OCI-LY1 (cell line): ENCODE data around the gene NTRK3.
"Not testable (repeated sequence)": the region's sequence is repeated elsewhere in the genome, so short reads cannot be mapped to it uniquely, and the experiment has no call there.

Source experiments
- H2AFZ ChIP-seq: fragments of 200-600 bp; sonication (generic), shearing (Covaris generic); 2 replicates; pipeline ENCODE4 v1.6.0; 2014; ENCODE audit warnings: antibody characterized with exemption, mild to moderate bottlenecking, low read length
- H3F3A ChIP-seq: fragments of 200-600 bp; sonication (generic), shearing (Covaris generic); 2 replicates; pipeline ENCODE4 v1.6.0; 2014; ENCODE audit warnings: mild to moderate bottlenecking, antibody characterized with exemption, low read length, moderate library complexity; ENCODE audit not compliant: insufficient read depth
- H3K27ac ChIP-seq: fragments of 200-600 bp; sonication (generic); 2 replicates; pipeline ENCODE4 v1.5.1; 2014; ENCODE audit warnings: low read length, mixed run types, mild to moderate bottlenecking, low read depth; ENCODE audit not compliant: poor library complexity, severe bottlenecking
- H3K27me3 ChIP-seq: fragments of 200-600 bp; sonication (generic); 2 replicates; pipeline ENCODE4 v1.6.0; 2014; ENCODE audit warnings: antibody characterized with exemption, mild to moderate bottlenecking, low read length, moderate library complexity; ENCODE audit not compliant: insufficient read depth
- H3K36me3 ChIP-seq: fragments of 200-600 bp; sonication (generic); 2 replicates; pipeline ENCODE4 v1.6.1; 2014; ENCODE audit warnings: mild to moderate bottlenecking, antibody characterized with exemption, low read length, moderate library complexity, mixed read lengths; ENCODE audit not compliant: insufficient read depth
- H3K4me1 ChIP-seq: fragments of 200-600 bp; sonication (generic); 2 replicates; pipeline ENCODE4 v1.5.1; 2014; ENCODE audit warnings: mild to moderate bottlenecking, low read length, moderate library complexity; ENCODE audit not compliant: insufficient read depth, severe bottlenecking
- H3K4me2 ChIP-seq: fragments of 200-600 bp; sonication (generic), shearing (Covaris generic); 2 replicates; pipeline ENCODE4 v1.6.1; 2014; ENCODE audit warnings: low read length
- H3K4me3 ChIP-seq: fragments of 200-600 bp; sonication (generic); 2 replicates; pipeline ENCODE4 v1.5.1; 2014; ENCODE audit warnings: low read length, low read depth, mild to moderate bottlenecking, mixed read lengths; ENCODE audit not compliant: poor library complexity, severe bottlenecking
- H3K79me2 ChIP-seq: fragments of 200-600 bp; shearing (Covaris generic); 2 replicates; pipeline ENCODE4 v1.6.1; 2016; ENCODE audit warnings: mixed run types, low read length, mixed read lengths; ENCODE audit not compliant: insufficient read depth
- H3K9ac ChIP-seq: fragments of 200-600 bp; sonication (generic), shearing (Covaris generic); 2 replicates; pipeline ENCODE4 v1.6.1; 2014; ENCODE audit warnings: mild to moderate bottlenecking, low read length, mixed read lengths
- H3K9me2 ChIP-seq: fragments of 200-600 bp; sonication (generic), shearing (Covaris generic); 2 replicates; pipeline ENCODE4 v1.6.1; 2014; ENCODE audit warnings: low read depth, mild to moderate bottlenecking, low read length, mixed read lengths
- H3K9me3 ChIP-seq: fragments of 200-600 bp; shearing (Covaris generic); 2 replicates; pipeline ENCODE4 v1.6.1; 2014; ENCODE audit warnings: low read length, mixed read lengths
- H4K20me1 ChIP-seq: fragments of 200-600 bp; sonication (generic), shearing (Covaris generic); 2 replicates; pipeline ENCODE4 v1.6.0; 2016; ENCODE audit warnings: mild to moderate bottlenecking, low read length; ENCODE audit not compliant: insufficient read depth
- CTCF ChIP-seq: fragments of 200-600 bp; sonication (generic), shearing (Covaris generic); IDR thresholded peaks from 2 replicates; pipeline ENCODE4 v1.5.1; 2017; ENCODE audit warnings: mild to moderate bottlenecking, antibody characterized with exemption, low read length, moderate library complexity, mixed read lengths
- EZH2 ChIP-seq: fragments of 200-600 bp; sonication (generic), shearing (Covaris generic); IDR thresholded peaks from 2 replicates; pipeline ENCODE4 v1.8.0; 2017; ENCODE audit warnings: borderline replicate concordance, mixed run types, mild to moderate bottlenecking, antibody characterized with exemption, low read length, moderate library complexity, mixed read lengths

The NTRK3 gene

GRCh38 chr15:88073391-88073691, 183.2 kb downstream of the NTRK3 start:
- Histone ChIP-seq H3K27me3 (no peaks in the 10 kb centered on the region), H3K4me2 (no peak overlapping the region), H3K9me2 (no peaks in the 10 kb centered on the region), H4K20me1 (no peaks in the 10 kb centered on the region), H3K36me3 (no peaks in the 10 kb centered on the region), H2AFZ (no peak overlapping the region), H3K9me3 (no peaks in the 10 kb centered on the region), H3K9ac (no peak overlapping the region), H3K79me2 (no peaks in the 10 kb centered on the region), H3F3A (no peaks in the 10 kb centered on the region), H3K4me1 (no peaks in the 10 kb centered on the region), H3K27ac (no peak overlapping the region), H3K4me3 (no peak overlapping the region)
- TF ChIP-seq CTCF (no peak), EZH2 (no peak)

GRCh38 chr15:88072598-88073390, 183.7 kb downstream of the NTRK3 start:
- no peaks in the 10 kb centered on the region for H3K4me1 ChIP-seq
- H3K9me2 ChIP-seq: no peaks in the 10 kb centered on the region
- H3K27ac ChIP-seq: no peak overlapping the region
- TF ChIP-seq CTCF (no peak), EZH2 (no peak)
- H3K27me3 ChIP-seq: no peaks in the 10 kb centered on the region
- no peaks in the 10 kb centered on the region for H3K36me3 ChIP-seq
- H3K79me2 ChIP-seq: no peaks in the 10 kb centered on the region
- H4K20me1 ChIP-seq: no peaks in the 10 kb centered on the region
- no peak overlapping the region for H3K4me3 ChIP-seq
- no peak overlapping the region for H2AFZ ChIP-seq
- no peaks in the 10 kb centered on the region for H3F3A ChIP-seq
- no peak overlapping the region for H3K4me2 ChIP-seq
- H3K9ac ChIP-seq: no peak overlapping the region
- no peaks in the 10 kb centered on the region for H3K9me3 ChIP-seq

- H3F3A ChIP-seq, H3K36me3 ChIP-seq, H3K9ac ChIP-seq, H3K27ac ChIP-seq, H4K20me1 ChIP-seq, H3K27me3 ChIP-seq, H3K4me2 ChIP-seq, H3K4me1 ChIP-seq, H3K79me2 ChIP-seq, H3K4me3 ChIP-seq, H2AFZ ChIP-seq, H3K9me3 ChIP-seq, H3K9me2 ChIP-seq: not testable (repeated sequence)
Observed at GRCh38 chr15:88072133-88072532, 184.4 kb downstream of the NTRK3 start.

- H3K79me2 ChIP-seq: no peaks in the 10 kb centered on the region
- no peak overlapping the region for H3K4me3 ChIP-seq
- H2AFZ ChIP-seq: no peak overlapping the region
- H3K9me3 ChIP-seq: no peaks in the 10 kb centered on the region
- H3K36me3 ChIP-seq: no peaks in the 10 kb centered on the region
- no peaks in the 10 kb centered on the region for H3K27me3 ChIP-seq
- no peak overlapping the region for H3K9ac ChIP-seq
- no peak overlapping the region for H3K4me2 ChIP-seq
- TF ChIP-seq EZH2 (no peak), CTCF (no peak)
- H4K20me1 ChIP-seq: no peaks in the 10 kb centered on the region
- H3K4me1 ChIP-seq: no peaks in the 10 kb centered on the region
- no peaks in the 10 kb centered on the region for H3F3A ChIP-seq
- H3K9me2 ChIP-seq: no peaks in the 10 kb centered on the region
- H3K27ac ChIP-seq: no peak overlapping the region
Observed at GRCh38 chr15:88071141-88071540, 185.4 kb downstream of the NTRK3 start.
